Skin epidermis (tissue), 12 donors: Measurements from ENCODE around the gene TAS1R2.
A peak's percentile ranks its signal among the peaks of the same experiment; 100 is the strongest.

Source experiments
- H3K27ac ChIP-seq, 21 experiments: fragments of 200-600 bp; sonication (generic) in 11 of 21; one replicate each; pipeline ENCODE4 v1.5.0; 2020; ENCODE audit warnings: mild to moderate bottlenecking in 3 of 21, inconsistent platforms in 2 of 21, moderate library complexity in 2 of 21
- H3K4me3 ChIP-seq, 7 experiments: fragments of 200-600 bp; sonication (generic) in 2 of 7; one replicate each; pipeline ENCODE4 v1.5.0; 2020; ENCODE audit warnings: inconsistent platforms in 2 of 7, mild to moderate bottlenecking in 2 of 7, moderate library complexity in 1 of 7

The TAS1R2 gene

DNA sequence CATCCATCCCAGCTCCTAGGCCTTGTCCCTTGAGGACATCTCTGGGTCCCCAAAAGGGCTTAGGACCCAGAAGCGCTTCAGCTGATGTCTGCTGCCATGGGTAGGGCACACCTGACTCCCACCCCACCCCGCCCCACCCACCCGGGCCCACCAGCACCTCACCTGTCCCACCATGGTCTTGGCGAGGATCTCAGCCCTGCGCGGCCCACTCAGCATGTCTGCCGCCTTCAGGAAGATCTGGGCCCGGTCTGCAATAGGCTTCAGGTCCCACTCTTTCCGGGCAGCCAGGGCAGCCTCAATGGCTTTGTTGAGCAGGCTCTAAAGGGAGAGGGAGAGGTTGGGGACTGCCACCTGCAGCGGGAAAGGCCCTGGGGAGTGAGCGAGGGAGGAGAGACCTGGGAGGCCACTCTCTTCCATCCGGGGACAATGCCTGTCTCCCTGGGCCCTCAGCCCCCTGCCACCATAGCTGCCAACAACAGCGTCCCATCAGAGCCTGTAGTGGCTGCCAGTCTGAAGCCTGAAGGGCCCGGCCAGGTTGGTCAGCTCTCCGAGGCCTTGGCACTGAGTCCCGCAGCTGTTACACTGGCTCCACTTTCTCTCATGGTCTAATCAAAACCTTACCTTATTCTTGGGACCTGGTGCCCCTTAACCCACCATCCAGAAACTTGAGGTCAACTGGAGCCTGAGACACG is 26.0 kb upstream of the TAS1R2 start:
- Histone ChIP-seq H3K4me3 (no peak overlapping the region), H3K27ac (peak overlapping the region in 5 of 21 experiments; percentile 6 to 27 (median 22))

DNA sequence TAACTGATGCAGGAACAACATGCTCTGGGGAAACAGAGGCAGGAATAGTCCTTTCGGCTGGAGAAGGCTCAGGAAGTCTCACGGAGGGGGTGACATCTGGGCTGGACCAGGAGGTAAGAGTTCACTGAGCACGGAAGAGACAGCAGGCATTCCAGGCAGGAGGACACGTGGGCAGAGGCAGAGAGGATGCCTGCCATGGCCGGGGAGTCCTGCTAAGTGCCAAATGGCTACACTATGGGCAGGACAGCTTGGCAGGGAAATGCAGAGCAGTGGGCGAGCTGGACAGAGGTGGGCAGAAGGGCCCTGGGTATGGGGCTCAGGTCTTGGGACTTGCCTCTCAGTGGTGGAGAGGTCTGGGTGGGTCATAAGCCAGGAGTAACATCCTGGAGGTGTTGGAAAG is 25.3 kb upstream of the TAS1R2 start:
- H3K27ac ChIP-seq, result no peak overlapping the region
- H3K4me3 ChIP-seq, result no peak overlapping the region

DNA sequence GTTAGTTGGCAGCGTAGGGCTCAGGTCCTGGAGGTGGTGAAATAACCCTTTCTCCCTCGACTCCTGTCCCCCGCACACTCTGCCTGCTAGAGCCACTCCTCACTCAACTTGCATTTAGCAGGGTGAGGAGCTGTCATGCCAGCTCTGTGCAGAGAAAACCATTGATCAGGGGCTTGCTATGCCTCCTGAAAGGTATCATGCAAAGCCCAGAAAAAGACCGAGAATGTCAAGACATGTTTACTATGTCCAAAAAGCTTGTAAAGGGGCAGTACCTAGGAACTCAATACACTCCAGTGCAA is 24.9 kb upstream of the TAS1R2 start:
- no peak overlapping the region for H3K4me3 ChIP-seq
- no peak overlapping the region for H3K27ac ChIP-seq

DNA sequence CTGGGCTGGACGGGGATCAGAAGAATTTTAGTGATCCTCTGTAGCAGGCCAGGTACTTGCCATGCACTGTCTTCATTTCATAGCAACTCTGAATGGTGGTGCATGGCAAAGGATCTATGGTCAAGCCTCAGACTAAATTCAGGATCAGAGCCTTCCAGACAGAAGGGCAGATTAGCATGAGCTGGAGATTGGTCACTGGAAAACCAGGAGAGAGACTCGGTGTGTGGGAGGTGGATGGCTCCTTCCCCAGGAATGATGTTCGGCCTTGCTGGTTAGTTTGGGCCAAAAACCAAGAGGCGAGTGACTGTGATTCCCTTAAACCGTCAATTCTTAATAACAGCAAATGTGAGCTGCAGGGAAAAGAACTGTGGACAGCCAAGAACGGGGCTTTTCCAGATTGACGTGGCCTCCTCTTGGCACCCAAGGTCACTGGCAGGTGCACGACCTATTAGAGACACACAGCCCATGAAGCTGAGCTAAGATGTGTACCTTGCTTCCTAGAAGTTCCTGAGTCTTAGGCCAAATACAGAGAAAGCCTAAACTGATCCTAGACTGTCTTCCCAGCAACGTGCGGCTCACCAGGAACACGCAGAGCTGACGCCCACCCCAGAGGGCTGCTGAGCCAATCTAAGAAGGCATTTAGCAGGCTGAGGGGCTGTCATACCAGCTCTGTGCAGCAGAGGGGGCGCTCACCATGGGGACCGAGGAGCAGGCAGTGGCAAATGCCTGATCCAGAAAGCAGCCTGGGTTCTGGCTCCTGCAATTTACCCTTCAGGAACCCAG is 24.4 kb upstream of the TAS1R2 start:
- Histone ChIP-seq H3K4me3 (no peak overlapping the region), H3K27ac (no peak overlapping the region)

DNA sequence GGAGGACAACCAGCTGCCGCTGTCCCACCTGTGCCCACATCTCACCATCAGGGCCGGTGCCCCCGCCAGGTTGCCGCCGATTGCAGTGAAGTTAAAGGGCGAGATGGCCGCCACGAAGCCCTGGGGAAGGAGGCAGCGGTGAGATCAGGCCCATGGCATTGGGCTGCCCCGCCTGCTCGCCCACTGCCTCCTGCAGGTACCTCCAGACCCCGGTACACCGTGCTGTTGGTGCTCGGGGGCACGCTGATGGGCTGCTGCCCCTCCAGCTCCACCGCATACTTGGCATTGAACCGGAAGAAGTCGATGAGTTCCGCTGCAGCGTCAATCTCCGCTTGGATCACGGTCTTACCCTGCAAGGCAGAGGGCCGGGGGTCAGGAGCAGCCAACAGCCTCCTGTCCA is 23.6 kb upstream of the TAS1R2 start:
- H3K27ac ChIP-seq, result peak overlapping the region in 1 of 21 experiments; percentile 2
- H3K4me3 ChIP-seq, result no peak overlapping the region

DNA sequence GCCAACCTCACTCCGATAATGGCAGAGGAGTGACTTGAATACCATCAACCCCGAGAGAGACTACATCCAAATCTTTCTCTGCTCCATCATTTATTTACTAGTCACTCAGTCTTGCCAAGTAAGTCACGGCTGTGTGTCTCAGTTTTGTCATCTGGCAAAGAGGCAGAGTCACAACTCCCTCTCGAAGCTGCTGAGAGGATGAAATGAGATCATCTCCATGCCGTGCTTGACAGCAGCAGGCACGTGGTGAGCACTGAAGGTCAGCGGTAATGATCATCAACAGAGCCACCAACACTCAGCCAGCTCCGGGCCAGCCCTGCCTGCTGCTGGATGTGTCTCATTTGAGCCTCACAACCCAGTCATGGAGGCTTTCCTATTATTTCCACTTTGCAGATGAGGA is 23.0 kb upstream of the TAS1R2 start:
- Histone ChIP-seq H3K4me3 (no peak overlapping the region), H3K27ac (peak overlapping the region in 7 of 21 experiments; percentile 2 to 56 (median 21))

DNA sequence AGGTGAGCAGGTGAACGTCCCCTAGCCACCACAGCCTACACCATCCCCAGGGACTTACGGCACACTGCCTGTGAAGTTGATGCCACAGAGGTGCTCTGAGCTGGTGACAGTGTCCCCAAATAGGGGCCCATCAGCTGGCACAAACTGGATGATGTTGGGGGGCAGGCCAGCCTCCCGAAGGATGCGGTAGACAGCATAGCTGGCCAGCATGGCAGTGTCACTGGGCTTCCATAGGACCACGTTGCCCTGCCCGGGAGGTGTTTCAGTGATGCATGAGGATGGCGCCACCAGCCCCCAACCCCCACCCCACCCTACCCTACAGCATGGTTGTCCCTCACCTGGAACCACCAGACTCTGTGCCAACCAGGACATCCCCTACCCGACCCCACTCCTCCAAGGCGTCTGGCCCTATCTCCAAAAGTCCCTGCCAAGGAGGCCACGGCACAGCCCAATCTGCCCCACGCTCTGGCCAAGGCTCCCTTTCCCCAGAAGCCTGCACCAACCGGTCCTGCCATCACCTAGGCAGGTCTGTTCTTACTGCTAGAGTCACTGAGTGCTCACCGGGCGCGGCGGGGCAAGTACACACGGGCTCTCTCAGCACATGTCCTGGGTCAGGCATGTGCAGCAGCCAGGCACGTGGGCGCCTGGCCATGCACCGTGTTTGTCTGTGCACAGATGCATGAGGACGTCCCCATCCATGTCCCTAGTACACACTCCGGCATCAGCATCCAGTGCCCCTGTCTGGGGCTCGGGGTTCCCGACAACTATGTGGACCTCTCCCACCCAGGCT is 22.4 kb upstream of the TAS1R2 start:
- H3K27ac ChIP-seq, result peak overlapping the region in 8 of 21 experiments; percentile 8 to 61 (median 23)
- H3K4me3 ChIP-seq, result no peak overlapping the region

DNA sequence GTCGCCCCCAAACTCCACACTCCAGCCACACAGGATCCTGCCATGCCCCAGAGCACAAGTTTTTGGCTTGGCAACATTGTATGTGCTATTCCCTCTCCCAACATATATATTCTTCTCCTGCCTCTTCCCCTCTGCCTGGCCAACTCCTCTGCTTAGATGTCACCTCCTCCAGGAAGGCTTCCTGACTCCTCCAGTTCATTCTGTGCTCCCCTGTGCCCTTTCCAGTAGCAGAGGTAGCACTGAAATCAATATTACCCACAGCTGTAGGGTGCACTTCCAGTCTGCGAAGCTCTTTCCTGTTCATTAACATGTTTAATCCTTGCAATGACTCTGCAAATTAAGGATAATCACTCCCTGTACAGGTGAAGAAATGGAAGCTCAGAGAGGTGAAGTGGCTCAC is 21.7 kb upstream of the TAS1R2 start:
- H3K4me3 ChIP-seq, result no peak overlapping the region
- H3K27ac ChIP-seq, result no peak overlapping the region

DNA sequence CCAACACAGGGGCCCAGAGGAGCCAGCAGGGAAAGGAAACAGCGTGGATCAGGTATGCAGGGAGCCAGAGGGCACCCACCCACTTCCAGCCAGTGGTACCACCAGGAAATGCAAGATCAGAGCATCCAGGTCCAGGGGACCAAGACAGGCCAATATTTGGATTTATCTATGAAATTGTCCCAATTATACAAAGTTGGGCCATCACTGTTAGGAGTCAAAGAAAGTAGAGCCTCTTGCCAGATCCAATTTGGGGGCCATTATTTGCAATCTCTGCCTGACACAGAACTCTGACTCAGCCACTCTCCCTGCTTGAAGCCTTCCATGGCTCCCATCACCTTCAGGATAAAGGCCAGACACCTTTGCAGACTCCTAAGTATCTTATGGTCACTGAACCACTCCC is 21.1 kb upstream of the TAS1R2 start:
- H3K27ac ChIP-seq, result no peak overlapping the region
- no peak overlapping the region for H3K4me3 ChIP-seq

DNA sequence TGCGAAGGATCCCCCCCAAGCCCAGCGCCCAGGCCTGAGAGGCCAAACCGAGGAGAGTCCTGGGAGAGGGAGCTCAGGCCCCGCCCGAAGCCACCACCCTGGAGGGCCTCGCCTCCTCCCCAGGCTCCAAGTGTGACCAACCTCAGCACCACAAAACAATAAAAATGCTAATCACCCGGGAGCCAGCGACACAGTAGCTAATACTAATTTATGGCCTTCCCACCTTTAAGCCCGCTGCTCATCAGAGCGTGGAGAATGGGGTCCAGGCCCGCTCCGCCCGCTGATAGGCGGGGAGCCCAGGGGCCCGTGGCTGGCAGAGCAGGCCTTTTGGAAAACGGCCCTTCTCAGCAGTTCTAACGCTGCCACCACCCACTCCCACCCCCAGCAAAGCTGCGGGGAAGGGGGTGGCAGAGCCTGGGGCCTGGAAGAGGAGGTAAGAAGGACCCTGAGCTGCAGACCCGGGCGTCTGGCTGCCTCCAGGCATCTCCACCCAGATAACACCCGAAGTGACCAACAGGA is 20.4 kb upstream of the TAS1R2 start:
- H3K27ac ChIP-seq, result no peak overlapping the region
- H3K4me3 ChIP-seq, result no peak overlapping the region

DNA sequence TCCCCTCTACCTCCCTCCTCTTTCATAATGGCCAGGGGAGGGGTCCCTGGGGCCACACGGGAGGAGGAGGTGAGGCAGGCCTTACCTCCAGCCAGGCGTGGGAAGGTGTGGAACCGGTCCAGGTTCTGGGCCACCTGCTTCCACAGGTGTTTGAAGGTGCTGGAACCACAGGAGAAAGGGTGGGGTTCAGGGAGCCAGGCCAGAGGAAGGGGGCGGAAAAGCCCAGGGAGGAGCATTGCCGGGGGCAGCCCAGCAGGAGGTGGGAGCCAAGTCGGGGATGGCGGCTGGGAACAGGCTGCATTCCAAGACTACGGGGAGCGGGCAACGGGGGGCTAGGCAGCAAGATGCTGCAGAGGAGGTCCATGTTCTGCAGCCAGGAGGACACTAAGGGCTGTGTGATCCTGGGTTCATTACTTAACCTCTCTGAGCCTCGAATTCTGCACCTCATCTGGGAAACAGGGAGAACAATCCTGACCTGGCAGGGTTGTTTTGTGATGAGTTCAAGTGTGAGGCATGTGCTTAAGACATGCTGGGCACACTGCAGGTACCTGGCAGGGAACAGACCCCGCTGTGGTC is 19.8 kb upstream of the TAS1R2 start:
- H3K27ac ChIP-seq, result no peak overlapping the region
- no peak overlapping the region for H3K4me3 ChIP-seq

DNA sequence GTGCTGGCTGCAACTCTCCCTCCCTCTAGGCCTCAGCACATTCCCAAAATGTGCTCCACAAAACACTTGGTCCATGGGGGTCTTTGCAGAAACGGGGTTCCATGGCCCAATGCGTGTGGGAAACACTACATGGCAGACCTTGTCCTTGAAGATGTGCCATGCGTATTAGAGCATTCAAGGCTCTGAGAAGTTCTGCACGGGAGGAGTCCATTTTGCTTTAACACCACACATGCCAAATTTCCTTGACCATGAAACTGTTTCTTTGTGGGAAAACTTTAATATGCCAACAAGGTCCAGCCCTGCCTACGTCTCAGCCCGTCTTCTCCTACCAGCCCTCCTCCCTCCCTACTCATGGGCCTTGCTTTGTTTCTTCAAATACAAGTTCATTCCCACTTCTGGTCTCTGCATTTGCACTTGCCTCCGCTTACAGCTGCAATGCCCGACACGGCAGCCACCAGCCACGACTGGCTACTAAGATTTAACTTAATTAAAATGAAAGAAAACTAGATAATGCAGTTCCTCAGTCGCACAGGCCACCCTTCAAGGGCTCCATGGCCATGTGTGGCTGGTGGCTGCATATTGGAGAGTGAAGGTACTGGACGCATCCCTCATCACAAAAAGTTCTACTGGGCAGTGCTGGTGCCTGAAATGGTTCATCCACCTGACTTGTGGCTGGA is 19.2 kb upstream of the TAS1R2 start:
- H3K27ac ChIP-seq, result no peak overlapping the region
- no peak overlapping the region for H3K4me3 ChIP-seq

DNA sequence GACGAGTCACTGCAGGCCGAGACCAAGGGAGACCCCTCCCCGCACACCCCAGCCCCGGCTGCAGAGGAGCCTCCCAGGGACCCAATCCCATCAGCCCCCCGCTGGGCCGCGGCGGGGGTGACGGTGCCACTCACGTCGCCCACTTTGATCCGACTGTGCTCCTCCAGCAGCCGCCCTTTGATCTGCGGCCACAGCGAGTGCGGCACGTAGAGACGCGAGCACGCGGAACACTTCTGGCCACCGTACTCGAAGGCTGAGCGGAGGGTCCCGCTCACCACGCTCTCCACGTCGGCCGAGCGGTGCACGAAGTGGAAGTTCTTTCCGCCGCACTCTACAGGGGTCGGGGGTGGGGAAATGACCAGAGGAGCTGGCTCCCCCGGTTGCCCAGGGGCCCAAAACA is 17.8 kb upstream of the TAS1R2 start:
- H3K27ac ChIP-seq, result no peak overlapping the region
- no peak overlapping the region for H3K4me3 ChIP-seq

DNA sequence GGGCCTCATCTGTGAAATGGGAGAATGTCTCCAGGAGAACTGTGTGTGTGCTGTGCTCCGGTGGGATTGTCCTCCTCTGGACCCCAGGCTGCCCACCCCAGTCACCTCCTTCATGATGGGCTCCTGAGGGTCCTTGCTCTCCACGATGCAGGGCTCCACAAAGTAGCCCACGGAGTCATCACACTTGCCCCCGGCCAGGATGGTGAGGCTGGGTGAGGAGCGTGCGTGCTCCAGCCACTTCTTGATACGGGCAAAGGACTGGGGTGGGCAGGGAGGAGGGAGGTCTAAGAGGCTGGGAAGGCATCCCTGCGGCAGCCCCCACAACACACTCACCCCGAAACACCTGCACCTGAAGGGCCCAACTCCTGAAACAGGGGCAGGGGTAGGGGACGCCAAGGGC is 16.8 kb upstream of the TAS1R2 start:
- no peak overlapping the region for H3K4me3 ChIP-seq
- H3K27ac ChIP-seq, result no peak overlapping the region

DNA sequence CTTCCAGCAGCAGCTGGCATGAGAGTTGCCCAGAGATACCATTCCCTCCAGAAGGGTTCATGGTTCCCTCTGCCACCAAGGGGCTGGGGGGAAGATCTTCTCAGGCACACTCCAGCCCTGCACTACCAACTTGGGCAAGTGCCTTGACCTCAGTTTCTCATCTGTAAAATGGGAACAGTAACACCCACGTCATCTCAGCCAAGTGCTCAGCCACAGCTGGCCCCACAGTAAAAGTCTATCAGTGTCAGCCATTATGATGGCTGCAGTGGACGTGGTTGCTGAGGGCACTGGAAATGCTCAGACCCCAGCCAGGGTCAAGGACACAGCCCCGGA is 16.3 kb upstream of the TAS1R2 start:
- H3K4me3 ChIP-seq, result no peak overlapping the region
- H3K27ac ChIP-seq, result no peak overlapping the region

DNA sequence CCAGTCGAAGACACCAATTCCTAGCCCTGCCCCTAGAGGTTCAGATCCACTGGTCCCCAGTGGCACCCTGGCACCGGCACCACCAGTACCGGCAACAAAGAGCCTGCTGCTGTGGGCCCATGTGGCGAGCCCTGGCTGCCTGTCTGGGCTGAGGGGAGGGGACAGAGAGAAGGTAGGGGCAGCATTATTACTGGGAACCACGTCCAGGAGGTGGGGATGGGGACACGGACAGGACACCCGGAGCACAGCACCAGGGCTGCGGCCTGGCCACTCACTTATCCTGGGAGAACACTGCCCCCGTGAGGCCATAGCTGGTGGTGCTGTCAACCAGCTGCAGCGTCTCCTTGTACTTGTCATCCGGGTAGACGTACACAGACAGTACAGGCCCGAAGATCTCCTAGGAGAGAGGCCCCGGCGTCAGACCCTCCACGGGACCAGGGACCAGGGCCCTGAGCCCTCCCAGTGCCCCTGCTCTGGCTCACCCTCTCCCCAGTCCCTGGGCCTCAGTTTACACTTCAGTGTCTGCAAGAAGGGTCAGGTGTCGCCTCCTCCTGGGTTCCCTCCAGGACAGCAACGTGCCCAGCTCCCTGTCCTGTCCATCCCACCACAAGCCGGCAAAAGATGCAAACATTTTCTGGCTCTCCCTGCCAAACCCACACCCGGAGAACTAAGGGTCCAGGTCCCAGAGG is 15.8 kb upstream of the TAS1R2 start:
- H3K27ac ChIP-seq, result no peak overlapping the region

DNA sequence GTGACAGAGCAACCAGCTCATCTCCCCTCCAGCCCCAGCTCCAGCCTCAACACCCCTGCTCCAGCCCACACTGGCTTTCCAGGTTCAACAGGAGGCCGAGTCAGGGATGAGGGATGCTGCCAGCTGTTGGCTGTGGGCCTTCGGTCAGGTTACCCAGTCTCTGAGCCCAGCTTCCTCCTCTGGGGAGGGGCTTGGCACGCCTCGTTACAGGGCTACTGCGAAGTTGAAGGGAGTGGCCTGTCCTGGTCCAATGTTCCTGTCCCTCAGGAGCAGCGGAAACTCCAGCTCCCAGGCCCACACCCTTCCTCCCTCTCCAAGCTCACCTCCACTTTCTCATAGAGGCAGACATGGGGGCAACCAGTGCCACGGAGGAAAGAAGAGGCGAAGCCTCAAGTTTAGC is 15.1 kb upstream of the TAS1R2 start:
- H3K4me3 ChIP-seq, result no peak overlapping the region
- H3K27ac ChIP-seq, result no peak overlapping the region

More for the DNA sequence above, 15.8 kb upstream of the TAS1R2 start:
- no peak overlapping the region for H3K4me3 ChIP-seq

DNA sequence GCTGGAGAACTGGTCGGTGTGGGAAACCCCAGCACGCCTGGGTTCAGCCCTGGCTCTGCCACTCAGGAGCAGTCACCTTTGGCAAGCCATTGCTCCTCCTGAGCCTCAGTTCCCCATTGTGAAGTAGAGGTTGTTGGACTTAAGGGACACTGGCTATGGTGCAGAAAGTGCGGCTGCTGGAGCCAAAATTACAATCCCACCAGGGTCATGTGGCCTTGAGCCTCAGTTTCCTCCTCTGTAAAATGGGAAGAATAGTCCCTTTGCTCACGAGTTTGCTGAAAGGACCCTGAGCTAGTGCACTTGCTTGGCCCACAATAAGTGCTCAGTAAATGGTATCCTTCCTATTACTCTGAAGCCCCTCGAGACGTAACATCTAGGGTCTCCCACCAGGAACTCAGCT is 14.6 kb upstream of the TAS1R2 start:
- no peak overlapping the region for H3K27ac ChIP-seq
- no peak overlapping the region for H3K4me3 ChIP-seq

DNA sequence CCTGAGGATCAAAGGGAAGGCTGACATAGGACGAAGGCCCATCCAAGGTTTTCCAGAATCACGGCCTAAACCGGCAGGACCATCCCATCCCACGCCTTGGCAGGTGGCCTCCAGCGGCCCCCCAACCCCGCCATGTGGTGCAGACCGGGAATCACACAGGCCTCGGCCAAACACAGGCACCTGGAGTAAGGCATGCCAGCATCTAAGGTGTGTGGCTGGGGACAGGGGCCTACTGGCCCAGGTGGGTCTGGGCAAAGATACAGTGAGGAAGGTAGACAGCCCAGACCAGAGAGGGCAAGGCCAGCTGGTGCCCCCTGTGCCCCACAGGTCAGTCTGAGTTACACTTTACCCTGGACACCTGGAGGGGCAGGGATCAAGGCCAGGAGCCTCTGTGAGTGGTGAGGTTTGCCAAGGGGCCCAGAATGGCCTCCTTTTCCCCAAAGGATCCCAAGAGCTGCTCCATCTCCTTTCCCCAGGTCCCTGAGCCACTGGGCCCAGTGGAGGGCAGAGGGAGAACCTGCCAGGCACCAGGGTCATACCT is 12.7 kb upstream of the TAS1R2 start:
- Histone ChIP-seq H3K4me3 (no peak overlapping the region), H3K27ac (no peak overlapping the region)
